A549 (cell line): ENCODE measurements around the gene EGFLAM. TPM values are rescaled to one million over a fixed set of nuclear protein-coding genes. Genes with fewer than 3 reads are reported as not detected.

Experiments used
- ATAC-seq, 2 experiments: fragments of 200-7000 bp in 1 of 2; fragments of >200 bp in 1 of 2; cut with Nextera tagmentation in 1 of 2; cut with Tn5 transposase in 1 of 2; 3 replicates each; pipeline versions ENCODE4 v1.8.0 to v1.9.1; 2018 to 2020; ENCODE audit warnings: mild to moderate bottlenecking in 1 of 2, moderate library complexity in 1 of 2
- CTCF ChIA-PET: fragments of 300-600 bp; sonication (Branson Sonifier 250); formaldehyde crosslinking; extraction: SDS; loops from one replicate; lab custom pipeline; 2021; ENCODE audit warnings: antibody characterized with exemption, inconsistent platforms; lab: Yijun Ruan, JAX
- POLR2A ChIA-PET: fragments of 350-600 bp; formaldehyde crosslinking; extraction: SDS; loops from one replicate; lab custom pipeline; 2021; ENCODE audit warnings: antibody characterized with exemption, inconsistent platforms; lab: Yijun Ruan, JAX
- DNase-seq, 2 experiments: peaks; one replicate each; pipeline versions ENCODE4 v3.0.0 to v3.0.0-alpha.2; 2011 to 2016; ENCODE audit warnings: low read depth in 1 of 2, low spot score in 1 of 2
- FAIRE-seq: peaks from 2 replicates; lab custom pipeline; 2011; peaks lifted over from hg19 to GRCh38; lab: Jason Lieb, UNC
- H3K27ac ChIP-seq, 2 experiments: fragments of >200 bp; sonication (Bioruptor Twin); formaldehyde crosslinking; 3 replicates each; pipeline ENCODE4 v1.5.1; 2016 to 2017
- H3K4me1 ChIP-seq: fragments of >200 bp; sonication (Bioruptor Twin); formaldehyde crosslinking; 3 replicates; pipeline ENCODE4 v1.6.1; 2016
- H3K4me2 ChIP-seq: fragments of >200 bp; sonication (Bioruptor Twin); formaldehyde crosslinking; 3 replicates; pipeline ENCODE4 v1.6.1; 2016
- H3K4me3 ChIP-seq: fragments of >200 bp; sonication (Bioruptor Twin); formaldehyde crosslinking; 3 replicates; pipeline ENCODE4 v1.5.1; 2016
- H3K9me3 ChIP-seq: fragments of >200 bp; sonication (Bioruptor Twin); formaldehyde crosslinking; 3 replicates; pipeline ENCODE4 v1.6.1; 2016
- BCL3 ChIP-seq: fragments of >200 bp; sonication (Bioruptor Twin); formaldehyde crosslinking; IDR thresholded peaks from 3 replicates; pipeline ENCODE4 v1.6.1; 2016
- CBX2 ChIP-seq: fragments of 200-600 bp; sonication (generic); IDR thresholded peaks from 2 replicates; pipeline ENCODE4 v1.6.1; 2016; ENCODE audit warnings: low read depth, mild to moderate bottlenecking, borderline replicate concordance
- CBX8 ChIP-seq: fragments of 200-600 bp; sonication (generic); IDR thresholded peaks from 2 replicates; pipeline ENCODE4 v1.6.1; 2016
- CEBPB ChIP-seq, 2 experiments: fragments of >200 bp in 1 of 2; sonication (Bioruptor Twin) in 1 of 2; formaldehyde crosslinking in 1 of 2; IDR thresholded peaks; 2 replicates each; pipeline ENCODE4 v1.6.1; 2012 to 2016
- CHD2 ChIP-seq: fragments of 150-350 bp; IDR thresholded peaks from 2 replicates; pipeline ENCODE4 v1.6.1; 2014; ENCODE audit warnings: low read length; ENCODE audit not compliant: partially characterized antibody
- CHD4 ChIP-seq: fragments of 200-600 bp; sonication (generic); IDR thresholded peaks from 2 replicates; pipeline ENCODE4 v1.6.1; 2016; ENCODE audit warnings: antibody characterized with exemption, mild to moderate bottlenecking, borderline replicate concordance
- CTCF ChIP-seq: fragments of >200 bp; sonication (Bioruptor Twin); formaldehyde crosslinking; IDR thresholded peaks from 3 replicates; pipeline ENCODE4 v1.5.1; 2016
- EHMT2 ChIP-seq: fragments of 200-600 bp; sonication (generic); IDR thresholded peaks from 2 replicates; pipeline ENCODE4 v1.6.1; 2016; ENCODE audit warnings: antibody characterized with exemption, low read depth, mild to moderate bottlenecking, moderate library complexity
- ELK1 ChIP-seq: fragments of 150-350 bp; IDR thresholded peaks from 2 replicates; pipeline ENCODE4 v1.6.1; 2014; ENCODE audit warnings: low read depth, mild to moderate bottlenecking, low read length
- EP300 ChIP-seq, 2 experiments: fragments of >200 bp; sonication (Bioruptor Twin); formaldehyde crosslinking; IDR thresholded peaks; 2 replicates in 1 of 2; 3 replicates in 1 of 2; pipeline ENCODE4 v1.6.1; 2016 to 2017
- ESRRA ChIP-seq: fragments of 150-350 bp; IDR thresholded peaks from 2 replicates; pipeline ENCODE4 v1.6.1; 2014; ENCODE audit warnings: mild to moderate bottlenecking, low read length, borderline replicate concordance
- FOXS1 ChIP-seq: fragments of 250-450 bp; sonication (Bioruptor Pico); IDR thresholded peaks from 2 replicates; pipeline ENCODE4 v1.5.0; 2020; ENCODE audit warnings: mild to moderate bottlenecking, moderate library complexity
- HES2 ChIP-seq: fragments of >200 bp; sonication (Bioruptor Twin); formaldehyde crosslinking; IDR thresholded peaks from 2 replicates; pipeline ENCODE4 v1.6.1; 2016
- HEYL ChIP-seq: fragments of 250-450 bp; sonication (Bioruptor Pico); IDR thresholded peaks from 2 replicates; pipeline ENCODE4 v1.8.0; 2021; ENCODE audit warnings: mild to moderate bottlenecking, moderate library complexity
- HOXB13 ChIP-seq: fragments of 250-450 bp; sonication (Bioruptor Pico); IDR thresholded peaks from 2 replicates; pipeline ENCODE4 v1.5.0; 2020; ENCODE audit warnings: low read depth, mild to moderate bottlenecking, moderate library complexity
- HOXB5 ChIP-seq: fragments of 250-450 bp; sonication (Bioruptor Pico); IDR thresholded peaks from 2 replicates; pipeline ENCODE4 v1.5.0; 2020; ENCODE audit warnings: mild to moderate bottlenecking, moderate library complexity
- JUNB ChIP-seq: fragments of >200 bp; sonication (Bioruptor Twin); formaldehyde crosslinking; IDR thresholded peaks from 2 replicates; pipeline ENCODE4 v1.6.1; 2016
- KDM5A ChIP-seq: fragments of 200-600 bp; sonication (generic); IDR thresholded peaks from 2 replicates; pipeline ENCODE4 v1.6.1; 2016; ENCODE audit warnings: antibody characterized with exemption, mild to moderate bottlenecking
- MAFK ChIP-seq: fragments of 450-650 bp; IDR thresholded peaks from 2 replicates; pipeline ENCODE4 v1.6.1; 2014; ENCODE audit not compliant: partially characterized antibody
- MAX ChIP-seq: IDR thresholded peaks from 2 replicates; pipeline ENCODE4 v1.6.1; 2012
- MYC ChIP-seq: IDR thresholded peaks from 2 replicates; pipeline ENCODE4 v1.6.1; 2012; ENCODE audit warnings: mild to moderate bottlenecking, inconsistent platforms, low read length, improper control_type of control experiment, borderline replicate concordance
- NFE2L2 ChIP-seq: fragments of 150-350 bp; conservative IDR thresholded peaks from 2 replicates; pipeline ENCODE4 v1.6.1; 2014; ENCODE audit warnings: low read length
- RAD21 ChIP-seq, 2 experiments: fragments of >200 bp in 1 of 2; sonication (Bioruptor Twin) in 1 of 2; formaldehyde crosslinking in 1 of 2; IDR thresholded peaks in 1 of 2; conservative IDR thresholded peaks in 1 of 2; 2 replicates in 1 of 2; 3 replicates in 1 of 2; pipeline ENCODE4 v1.6.1; 2012 to 2018; ENCODE audit warnings: inconsistent platforms in 1 of 2
- RFX5 ChIP-seq: fragments of 450-650 bp; IDR thresholded peaks from 2 replicates; pipeline ENCODE4 v1.7.1; 2014; ENCODE audit warnings: antibody characterized with exemption, mild to moderate bottlenecking, moderate library complexity
- SMC3 ChIP-seq: fragments of >200 bp; sonication (Bioruptor Twin); formaldehyde crosslinking; IDR thresholded peaks from 3 replicates; pipeline ENCODE4 v1.6.1; 2018; ENCODE audit warnings: inconsistent platforms
- SREBF2 ChIP-seq: fragments of 450-650 bp; IDR thresholded peaks from 2 replicates; pipeline ENCODE4 v1.6.1; 2014; ENCODE audit warnings: mild to moderate bottlenecking, moderate library complexity
- ZNF302 ChIP-seq: fragments of 250-450 bp; sonication (Bioruptor Pico); IDR thresholded peaks from 2 replicates; pipeline ENCODE4 v1.9.0; 2021; ENCODE audit warnings: inconsistent platforms, mild to moderate bottlenecking, moderate library complexity
- WGBS: methylation state at CpG from one replicate; pipeline ENCODE4 v1.1.6; 2017; ENCODE audit errors: missing lambda C conversion rate; 5-methylcytosine and 5-hydroxymethylcytosine counted together
- polyA plus RNA-seq, 4 experiments: library from polyadenylated mRNA; depleted of rRNA in 3 of 4; stranded (reverse); fragments of >200 nt; fragmentation: RNase III in 1 of 4; extraction: RNeasy Plus Mini Kit Qiagen cat#74134 plus additional on column Dnase treatment in 1 of 4; gene quantifications; 2 replicates in 3 of 4; 3 replicates in 1 of 4; pipeline ENCODE4 v1.2.3, GENCODE V29; 2011 to 2017

EGFLAM gene
- polyA plus RNA-seq, 2 of the 4 experiments (the other 2 are of a cell fraction): 0.13 TPM; not detected in 1

- WGBS: 31% methylated on average over 7 of the region's 7 CpGs
- DNase-seq: peak; percentile 72 to 76
- H3K4me2 ChIP-seq: 0 out of 3 replicates have a peak overlapping the region, but pooled peaks have one; percentile 1
- no peaks in the 10 kb centered on the region for H3K9me3 ChIP-seq
- peak; percentile 96 to 99 for ATAC-seq
- FAIRE-seq: peak; percentile 97
- ChIA-PET CTCF (interaction anchor here (0.7 to 3.9 kb wide), 44 partner anchors 10 to 541 kb away, joined by 3 to 45 read pairs (median 4); no protein-coding TSS in a partner anchor), POLR2A (interaction anchor here (1.0 kb wide), 1 partner anchor 427 kb away, joined by 3 read pairs; no protein-coding TSS in a partner anchor)
- no peaks in the 10 kb centered on the region for H3K4me1 ChIP-seq
- peak; percentile 73 to 77 for TF ChIP-seq RAD21 (conservative IDR thresholded peaks at IDR 0.05 in 1 of 2, IDR thresholded peaks at IDR 0.05 in 1 of 2)
- peak; percentile 93 for TF ChIP-seq ESRRA
- no peak for TF ChIP-seq HOXB13 (CRISPR knock-in tag)
- no peak for TF ChIP-seq HEYL (CRISPR knock-in tag)
- peak in 1 of 2 experiments; percentile 69; a peak in 2 of 4 replicates for TF ChIP-seq CEBPB (IDR thresholded peaks at IDR 0.05)
- TF ChIP-seq SMC3: peak; percentile 57; the same call in 2 of the 3 replicates
- peak; percentile 73 for TF ChIP-seq CTCF
- no peak overlapping the region for H3K4me3 ChIP-seq
- no peak overlapping the region for H3K27ac ChIP-seq
Measured at GRCh38 chr5:38382898-38383297, 124.5 kb downstream of the EGFLAM start.

- Histone ChIP-seq H3K27ac (no peak overlapping the region), H3K9me3 (no peaks in the 10 kb centered on the region), H3K4me1 (no peaks in the 10 kb centered on the region), H3K4me2 (no peak overlapping the region), H3K4me3 (no peak overlapping the region)
- DNase-seq (no peak), FAIRE-seq (no peak), ATAC-seq (no peak)
- CTCF ChIA-PET: interaction anchor here (0.8 to 3.9 kb wide), 26 partner anchors 10 to 538 kb away, joined by 3 to 45 read pairs (median 5); no protein-coding TSS in a partner anchor
- TF ChIP-seq SMC3: no peak
- TF ChIP-seq RFX5: no peak
- no peak for TF ChIP-seq CEBPB (IDR thresholded peaks at IDR 0.05)
- no peak for TF ChIP-seq HEYL (CRISPR knock-in tag)
- TF ChIP-seq JUNB: no peak
- TF ChIP-seq CBX2: no peak
- no peak for TF ChIP-seq EHMT2
- no peak for TF ChIP-seq EP300 (IDR thresholded peaks at IDR 0.05)
- no peak for TF ChIP-seq FOXS1 (CRISPR knock-in tag)
- TF ChIP-seq ZNF302 (CRISPR knock-in tag): no peak
- TF ChIP-seq CTCF: no peak
- TF ChIP-seq CHD4: no peak
- TF ChIP-seq HOXB13 (CRISPR knock-in tag): no peak
- TF ChIP-seq BCL3: no peak
- POLR2A ChIA-PET: no interaction called here
- 37% methylated on average over 3 of the region's 3 CpGs for WGBS
Measured at GRCh38 chr5:38383701-38384100, 125.3 kb downstream of the EGFLAM start.

- 41% methylated on average over 3 of the region's 3 CpGs for WGBS
- ATAC-seq: no peak
- TF ChIP-seq CBX2 (no peak), FOXS1 (CRISPR knock-in tag) (no peak), ELK1 (no peak), HES2 (no peak), HOXB5 (CRISPR knock-in tag) (no peak), CHD2 (no peak), CBX8 (no peak), SREBF2 (no peak), NFE2L2 (no peak), HEYL (CRISPR knock-in tag) (no peak), MYC (no peak), MAX (no peak), MAFK (no peak), KDM5A (no peak)
Measured at GRCh38 chr5:38384396-38384795, 126.0 kb downstream of the EGFLAM start.

More at GRCh38 chr5:38384396-38384795, 126.0 kb downstream of the EGFLAM start:
- H3K4me1 ChIP-seq: no peaks in the 10 kb centered on the region
- H3K9me3 ChIP-seq: no peaks in the 10 kb centered on the region
- H3K4me2 ChIP-seq: no peak overlapping the region
- H3K27ac ChIP-seq: no peak overlapping the region
- CTCF ChIA-PET: interaction anchor here (1.6 to 3.9 kb wide), 4 partner anchors 9 to 424 kb away, joined by 5 to 45 read pairs (median 21); no protein-coding TSS in a partner anchor
- DNase-seq (no peak), FAIRE-seq (no peak)
- POLR2A ChIA-PET: interaction anchor here (0.7 kb wide), 1 partner anchor 17 kb away, joined by 5 read pairs; no protein-coding TSS in a partner anchor
- no peak overlapping the region for H3K4me3 ChIP-seq
